ENCODE results near the gene LCORL.

- no peak for TF ChIP-seq POLR2A (IDR thresholded peaks at IDR 0.05)
- no peak for TF ChIP-seq CTCF (IDR thresholded peaks at IDR 0.05)
Observed at GRCh38 chr4:17877661-17878060, 143.9 kb downstream of the LCORL start.

Measured in heart left ventricle (tissue), 13 donors.